ENCODE measurements around the gene UXS1.

DNA sequence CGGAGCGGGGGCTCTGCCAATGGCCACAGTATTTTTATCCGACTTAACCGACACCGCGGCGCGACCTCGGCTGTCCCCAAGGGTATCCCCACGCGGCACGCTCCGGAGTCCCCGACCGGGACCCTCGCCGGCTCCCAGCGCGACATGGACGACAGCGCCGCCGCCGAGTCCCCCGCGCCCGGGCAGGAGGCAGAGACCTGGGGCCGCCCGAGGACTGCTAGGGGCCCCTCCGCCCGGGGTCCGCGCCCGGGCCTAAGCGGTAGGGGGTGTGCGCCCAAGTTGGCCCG lies 468 bp downstream of the UXS1 start:
- TF ChIP-seq, protein P1, sequence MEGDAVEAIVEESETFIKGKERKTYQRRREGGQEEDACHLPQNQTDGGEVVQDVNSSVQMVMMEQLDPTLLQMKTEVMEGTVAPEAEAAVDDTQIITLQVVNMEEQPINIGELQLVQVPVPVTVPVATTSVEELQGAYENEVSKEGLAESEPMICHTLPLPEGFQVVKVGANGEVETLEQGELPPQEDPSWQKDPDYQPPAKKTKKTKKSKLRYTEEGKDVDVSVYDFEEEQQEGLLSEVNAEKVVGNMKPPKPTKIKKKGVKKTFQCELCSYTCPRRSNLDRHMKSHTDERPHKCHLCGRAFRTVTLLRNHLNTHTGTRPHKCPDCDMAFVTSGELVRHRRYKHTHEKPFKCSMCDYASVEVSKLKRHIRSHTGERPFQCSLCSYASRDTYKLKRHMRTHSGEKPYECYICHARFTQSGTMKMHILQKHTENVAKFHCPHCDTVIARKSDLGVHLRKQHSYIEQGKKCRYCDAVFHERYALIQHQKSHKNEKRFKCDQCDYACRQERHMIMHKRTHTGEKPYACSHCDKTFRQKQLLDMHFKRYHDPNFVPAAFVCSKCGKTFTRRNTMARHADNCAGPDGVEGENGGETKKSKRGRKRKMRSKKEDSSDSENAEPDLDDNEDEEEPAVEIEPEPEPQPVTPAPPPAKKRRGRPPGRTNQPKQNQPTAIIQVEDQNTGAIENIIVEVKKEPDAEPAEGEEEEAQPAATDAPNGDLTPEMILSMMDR (IDR thresholded peaks at IDR 0.05): no peak
- TF ChIP-seq POLR2A (IDR thresholded peaks at IDR 0.05): no peak
